AG20443 (cell line): ENCODE data around the gene SEC23B.
"Not testable (repeated sequence)": the region's sequence is repeated elsewhere in the genome, so short reads cannot be mapped to it uniquely, and the experiment has no call there.

Experiments used
- DNase-seq: peaks from one replicate; pipeline ENCODE4 v3.0.0; 2012; ENCODE audit warnings: low spot score, mixed read lengths

SEC23B gene

DNA sequence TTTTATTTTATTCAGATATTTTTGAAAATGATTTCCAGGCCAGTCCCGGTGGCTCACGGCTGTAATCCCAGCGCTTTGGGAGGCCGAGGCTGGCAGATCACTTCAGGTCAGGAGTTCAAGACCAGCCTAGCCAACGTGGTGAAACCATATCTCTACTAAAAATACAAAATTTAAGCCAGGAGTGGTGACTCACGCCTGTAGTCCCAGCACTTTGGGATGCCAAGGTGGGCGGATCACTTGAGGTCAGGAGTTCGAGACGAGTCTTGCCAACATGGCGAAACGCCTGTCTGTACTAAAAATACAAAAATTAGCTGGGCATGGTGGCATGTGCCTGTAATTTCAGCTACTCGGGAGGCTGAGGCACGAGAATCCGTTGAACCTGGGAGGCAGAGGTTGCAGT lies 19.0 kb downstream of the SEC23B start:
- not testable (repeated sequence) for DNase-seq

DNA sequence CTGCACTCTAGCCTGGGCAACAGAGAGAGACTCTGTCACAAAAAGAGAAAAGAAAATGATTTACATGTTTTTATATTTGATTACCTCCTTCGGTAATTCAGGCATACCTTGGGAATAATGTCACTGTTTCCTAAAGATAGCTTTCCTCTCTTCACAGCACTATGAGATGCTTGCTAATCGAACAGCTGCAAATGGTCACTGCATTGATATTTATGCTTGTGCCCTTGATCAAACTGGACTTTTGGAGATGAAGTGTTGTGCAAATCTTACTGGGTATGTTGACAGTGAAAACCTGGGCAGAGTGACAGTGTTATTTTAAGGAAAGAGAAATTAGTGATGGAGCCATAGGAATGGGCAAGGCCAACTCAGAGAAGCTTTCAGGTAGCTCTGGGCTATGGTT lies 19.6 kb downstream of the SEC23B start:
- DNase-seq, result no peak

DNA sequence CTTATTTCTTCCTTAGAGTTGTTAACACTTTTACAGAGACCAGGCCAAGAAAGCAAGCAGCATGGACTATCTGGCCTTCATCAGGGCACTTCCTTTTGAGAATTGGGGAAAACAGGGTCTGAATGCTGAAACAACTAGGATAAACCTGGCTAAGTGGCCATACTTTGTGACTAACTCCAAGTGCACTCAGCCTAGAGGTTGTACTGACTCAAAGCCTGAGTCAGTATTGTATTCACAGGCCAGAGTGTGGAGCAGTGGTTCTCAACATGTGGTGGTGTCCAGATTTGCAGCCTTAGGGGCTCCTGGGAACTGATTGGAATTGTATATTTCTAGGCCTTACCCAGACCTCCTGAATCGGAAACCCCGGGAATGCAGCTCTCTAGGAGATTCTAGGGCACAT lies 20.1 kb downstream of the SEC23B start:
- DNase-seq, result peak; percentile 75

DNA sequence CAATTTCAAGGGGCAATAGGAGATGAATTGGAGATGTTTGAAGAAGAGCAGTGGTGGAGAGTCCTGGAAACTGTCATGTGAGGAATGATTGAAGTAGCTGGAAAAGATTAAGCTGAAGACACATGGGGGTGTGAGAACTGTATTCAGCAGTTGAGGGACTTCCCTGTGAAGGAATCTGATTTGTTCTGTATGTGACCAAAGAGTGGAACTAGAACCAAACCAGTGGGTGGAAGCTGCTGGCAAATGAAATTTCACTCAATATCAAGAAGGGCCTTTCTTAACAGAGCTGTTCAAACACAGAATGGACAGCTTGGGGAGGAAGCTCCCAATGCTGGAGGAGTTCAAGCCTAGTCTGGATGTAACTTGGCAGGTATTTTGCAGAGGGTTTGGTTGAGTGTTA lies 21.3 kb downstream of the SEC23B start:
- no peak for DNase-seq

DNA sequence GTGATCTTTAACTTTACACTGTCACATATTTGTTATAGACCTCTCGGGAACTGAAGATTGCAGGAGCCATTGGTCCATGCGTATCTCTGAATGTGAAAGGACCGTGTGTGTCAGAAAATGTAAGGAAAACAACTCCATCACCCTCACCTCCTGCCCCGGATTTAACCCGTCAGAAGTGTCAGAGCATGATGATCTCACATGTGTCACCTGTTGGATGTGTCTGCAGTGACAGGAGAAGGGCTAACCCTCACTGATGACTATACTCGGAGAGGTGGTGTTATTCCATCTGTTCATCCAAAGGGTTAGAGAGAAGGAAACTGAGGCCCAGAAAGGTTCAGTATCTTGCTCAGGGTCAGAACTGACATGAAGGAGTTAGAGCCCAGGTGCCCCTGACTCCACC lies 24.9 kb downstream of the SEC23B start:
- DNase-seq, result no peak

DNA sequence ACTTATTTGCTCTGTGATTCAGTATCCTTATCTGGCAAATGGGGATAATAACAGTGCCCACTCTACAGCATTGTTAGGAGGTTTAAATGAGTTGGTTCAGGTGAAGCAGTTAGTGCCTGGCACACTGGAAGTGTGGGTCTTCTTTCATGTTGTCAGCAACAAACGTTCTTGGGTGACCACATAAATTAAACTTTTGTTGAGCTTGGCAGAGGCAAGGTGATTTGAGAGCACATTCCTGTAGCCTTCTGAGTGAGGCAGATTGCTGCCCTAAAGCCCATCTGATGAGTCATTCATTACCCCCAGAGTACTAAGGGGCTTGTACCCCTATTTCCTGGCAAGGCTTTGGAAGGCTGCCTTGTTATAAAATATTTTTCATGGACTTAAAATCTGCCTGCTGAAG lies 25.8 kb downstream of the SEC23B start:
- DNase-seq, result no peak

DNA sequence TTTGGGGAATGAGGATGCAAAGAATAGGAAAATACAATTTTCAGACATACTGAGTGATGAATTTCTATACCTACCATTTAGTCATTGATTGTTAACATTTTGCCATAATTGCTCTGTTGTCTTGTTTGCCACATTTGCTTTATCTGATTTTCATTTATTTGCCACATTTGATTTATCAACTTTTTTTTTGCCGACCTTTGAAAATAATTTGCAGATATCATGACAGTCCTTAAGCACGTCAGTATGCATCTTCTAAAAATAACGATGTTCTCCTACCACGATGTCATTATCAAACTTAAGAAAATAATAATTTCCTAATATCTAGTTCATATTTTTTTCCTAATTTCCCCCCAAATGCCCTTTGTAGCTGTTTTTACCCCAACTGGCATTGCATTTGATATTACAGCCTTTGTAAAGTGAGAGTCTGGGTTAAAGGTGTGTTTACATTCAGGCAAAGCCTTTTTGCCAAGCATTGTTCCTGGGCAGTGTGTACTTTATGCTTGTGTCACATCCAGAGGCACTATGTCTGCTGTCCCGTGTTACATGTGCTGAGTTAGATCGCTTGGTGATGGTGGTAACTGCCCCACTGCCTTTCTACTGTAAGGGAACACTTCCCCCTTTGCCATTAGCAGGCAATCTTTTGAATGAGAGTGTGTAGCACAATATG lies 26.4 kb downstream of the SEC23B start:
- DNase-seq, result no peak

DNA sequence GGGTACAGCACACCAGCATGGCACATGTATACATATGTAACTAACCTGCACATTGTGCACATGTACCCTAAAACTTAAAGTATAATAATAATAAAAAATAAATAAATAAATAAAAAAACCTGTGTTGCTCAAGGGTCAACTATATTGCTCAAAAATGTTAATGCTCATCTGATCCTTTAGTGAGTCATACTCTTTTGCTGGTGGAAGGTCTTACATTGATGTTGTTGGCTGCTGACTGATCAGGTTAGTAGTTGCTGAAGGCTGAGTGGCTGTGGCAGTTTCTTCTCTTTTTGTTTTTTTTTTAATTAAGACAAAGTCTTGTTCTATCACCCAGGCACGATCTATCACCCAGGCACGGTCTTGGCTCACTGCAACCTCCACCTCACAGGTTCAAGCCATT lies 29.9 kb downstream of the SEC23B start:
- DNase-seq, result no peak

DNA sequence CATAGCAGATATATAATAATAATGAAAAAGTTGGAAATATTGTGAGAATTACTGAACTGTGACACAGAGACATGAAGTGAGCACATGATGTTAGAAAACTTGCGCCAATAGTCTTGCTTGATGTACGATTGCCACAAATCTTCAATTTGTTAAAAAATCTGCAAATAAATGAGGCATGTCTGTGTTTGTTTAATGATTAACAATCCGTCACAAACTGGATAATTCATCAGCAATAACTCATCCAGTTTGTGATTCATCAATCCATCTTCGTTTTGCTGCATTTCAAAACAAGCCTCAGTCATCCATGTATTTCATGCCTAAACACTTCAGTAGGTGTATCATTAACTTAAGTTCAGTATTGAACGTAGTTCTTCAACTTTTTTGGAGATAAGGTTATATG lies 34.0 kb downstream of the SEC23B start:
- DNase-seq, result peak; percentile 3

DNA sequence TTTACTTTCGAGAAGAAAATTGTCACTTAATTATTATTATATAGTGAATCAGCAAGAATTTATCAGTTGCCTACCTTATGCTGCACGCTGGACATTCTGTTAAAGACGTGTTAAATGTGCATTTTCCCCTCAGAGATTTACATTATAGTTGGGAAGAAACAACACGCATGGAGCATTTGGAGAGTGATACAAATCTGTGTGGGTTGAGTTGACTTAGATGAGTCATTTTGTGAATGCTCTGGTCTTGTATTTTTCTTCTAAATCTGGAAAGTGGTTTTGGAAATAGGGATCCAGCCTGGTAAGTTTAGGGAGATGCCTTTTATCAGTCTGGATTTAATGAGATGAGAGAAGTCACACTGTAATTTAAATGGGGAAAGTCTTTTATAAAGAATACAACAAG lies 35.5 kb downstream of the SEC23B start:
- DNase-seq, result peak; percentile 3

DNA sequence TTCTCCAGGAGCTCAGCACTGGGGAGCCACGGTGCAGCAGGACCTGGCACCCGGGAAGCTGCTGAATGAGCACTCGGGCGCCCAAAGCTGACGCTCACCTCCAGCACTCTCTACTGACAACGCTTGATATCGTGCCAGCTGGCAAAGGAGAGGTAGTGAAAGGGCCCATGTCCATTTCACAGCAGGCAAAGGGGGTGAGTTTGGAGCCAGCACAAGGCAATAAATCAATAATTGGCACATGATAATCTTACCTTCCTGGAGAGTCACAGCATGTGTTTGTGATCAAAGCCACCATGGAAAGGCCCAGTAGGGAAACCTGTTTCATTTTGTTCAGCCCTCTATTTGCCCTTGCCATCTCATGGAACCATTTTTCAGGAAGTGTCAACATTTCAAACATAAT lies 36.2 kb downstream of the SEC23B start:
- peak; percentile 3 for DNase-seq

DNA sequence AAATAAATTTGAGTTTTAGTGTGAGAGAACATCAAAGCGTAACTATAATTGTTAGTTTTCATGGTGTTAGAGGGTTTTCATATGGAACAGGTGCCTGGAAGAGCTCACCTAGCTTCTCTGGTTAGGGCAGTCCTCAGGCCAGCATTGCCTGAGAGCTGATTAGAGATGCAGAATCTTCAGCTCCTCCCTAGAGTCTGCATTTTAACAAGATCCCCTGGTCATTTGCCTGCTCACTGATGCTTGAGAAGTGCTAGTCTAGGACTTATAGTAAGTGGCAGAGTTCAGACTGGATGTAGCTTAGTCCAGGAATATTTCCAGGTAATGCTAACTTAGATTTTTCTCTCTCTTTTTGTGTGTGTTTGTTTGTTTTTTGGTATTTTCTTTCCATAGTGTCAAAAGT lies 37.8 kb downstream of the SEC23B start:
- no peak for DNase-seq

DNA sequence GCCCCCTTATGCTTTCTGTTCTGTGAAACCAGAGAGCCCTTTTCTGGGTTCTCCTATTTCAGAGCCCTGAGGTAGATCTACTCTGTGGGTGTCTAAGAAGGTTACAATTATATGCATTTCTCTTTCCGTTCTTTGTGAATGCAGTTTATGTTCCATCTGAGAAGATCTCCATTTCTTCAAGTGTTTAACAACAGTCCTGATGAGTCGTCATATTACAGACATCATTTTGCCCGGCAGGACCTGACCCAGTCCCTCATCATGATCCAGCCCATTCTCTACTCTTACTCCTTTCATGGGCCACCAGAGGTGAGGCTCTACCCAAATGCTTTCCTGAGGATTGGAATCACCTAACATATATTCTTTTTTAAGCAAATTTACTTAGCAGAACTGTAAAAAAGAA lies 40.7 kb downstream of the SEC23B start:
- peak; percentile 4 for DNase-seq

DNA sequence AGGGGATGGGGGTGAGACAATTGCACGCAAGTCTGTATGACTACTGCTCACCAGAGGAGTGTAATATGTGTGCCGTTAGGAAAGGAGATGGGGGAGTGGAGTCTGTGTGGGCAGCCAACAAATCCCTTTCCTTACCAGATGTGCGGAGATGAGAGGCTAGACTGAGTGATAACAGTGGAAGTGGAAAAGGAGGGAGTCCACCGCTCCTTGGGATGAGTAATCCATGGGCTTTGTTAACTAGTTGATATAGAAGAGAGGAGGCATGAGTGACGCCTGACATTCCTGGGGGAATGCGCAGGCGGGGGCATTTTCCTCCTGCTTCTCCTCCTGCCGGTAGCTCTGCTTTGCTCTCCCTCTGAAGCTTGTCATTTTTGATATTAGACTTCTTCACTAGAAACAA lies 46.0 kb downstream of the SEC23B start:
- no peak for DNase-seq

DNA sequence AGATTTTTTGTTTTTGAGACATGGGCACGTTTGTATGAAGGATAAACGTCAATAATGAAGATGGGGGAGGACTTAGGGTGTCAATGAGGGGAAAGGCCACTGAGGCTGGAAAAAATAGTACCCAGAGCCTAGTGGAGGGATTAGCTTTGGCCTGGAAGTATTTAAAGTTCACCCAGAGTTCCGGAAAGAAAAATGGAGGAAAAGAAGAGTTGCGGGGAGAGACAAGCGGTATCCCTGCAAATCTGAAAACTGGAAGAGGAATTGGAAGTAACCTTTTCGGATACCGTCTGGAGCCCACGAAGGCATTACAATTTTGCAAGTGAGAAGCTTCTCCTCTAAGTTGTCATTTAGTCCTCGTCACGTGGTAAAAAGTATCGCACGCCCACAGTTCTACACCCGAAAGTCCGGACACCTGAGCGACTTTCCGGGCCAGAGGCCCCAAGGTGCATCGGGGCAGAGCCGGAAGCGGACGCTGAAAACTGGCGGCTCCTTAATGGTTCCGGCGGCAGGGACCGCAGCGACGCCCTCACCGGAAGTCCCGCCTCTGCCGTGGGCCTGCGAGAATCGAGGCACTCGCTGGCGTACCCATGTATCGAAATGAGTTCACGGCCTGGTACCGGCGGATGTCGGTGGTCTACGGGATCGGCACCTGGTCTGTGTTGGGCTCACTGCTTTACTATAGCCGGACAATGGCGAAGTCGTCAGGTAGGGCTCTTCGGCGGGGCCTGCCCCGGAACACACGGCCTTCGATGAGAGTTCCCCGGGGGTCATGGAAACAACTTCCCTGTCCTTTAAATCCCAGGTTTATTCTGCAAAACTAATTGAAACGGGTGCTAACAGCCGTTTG lies 59.4 kb downstream of the SEC23B start, which contains the start of gene SMIM26:
Gene SMIM26 (plus strand): TSS at position 541 of the 847 bp plus-strand sequence. CDS start 47 bp downstream, at position 588.
- peak; percentile 97 for DNase-seq

DNA sequence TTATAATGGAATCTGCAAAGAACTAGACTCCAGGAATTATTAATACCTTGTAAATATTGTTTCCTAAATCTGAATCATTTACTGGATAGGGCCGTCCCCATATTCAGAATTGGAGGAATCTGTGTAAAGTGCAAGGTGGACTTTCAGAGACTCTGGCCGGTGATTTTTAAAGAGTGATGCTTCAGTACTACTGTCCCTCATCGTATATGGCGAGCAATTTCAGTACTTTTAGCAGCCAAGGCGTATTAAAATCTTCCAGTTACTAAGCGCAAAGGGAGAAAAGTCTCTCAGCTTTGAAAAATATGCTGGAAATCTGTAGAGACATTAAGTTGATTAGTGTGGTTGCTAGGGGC lies 60.0 kb downstream of the SEC23B start:
- peak; percentile 35 for DNase-seq

DNA sequence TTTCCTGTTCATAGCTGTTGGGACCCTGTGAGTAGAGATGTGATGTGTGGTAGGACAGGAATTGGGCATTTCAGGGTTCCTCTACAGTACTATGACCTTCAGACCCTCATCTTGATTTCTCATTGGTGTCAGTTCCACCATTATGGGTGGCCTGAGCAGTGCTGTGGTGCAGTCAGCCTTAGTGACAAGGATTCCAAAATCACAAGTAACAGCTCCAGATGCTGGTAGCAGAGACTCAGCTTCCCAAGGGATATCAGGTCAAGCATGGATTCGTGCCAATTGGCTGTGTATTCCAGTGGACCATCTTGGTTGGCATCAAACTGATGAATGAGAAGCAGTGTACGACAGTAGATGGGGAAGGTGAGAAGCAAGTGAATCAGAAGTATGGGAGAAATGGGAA lies 63.3 kb downstream of the SEC23B start:
- no peak for DNase-seq

DNA sequence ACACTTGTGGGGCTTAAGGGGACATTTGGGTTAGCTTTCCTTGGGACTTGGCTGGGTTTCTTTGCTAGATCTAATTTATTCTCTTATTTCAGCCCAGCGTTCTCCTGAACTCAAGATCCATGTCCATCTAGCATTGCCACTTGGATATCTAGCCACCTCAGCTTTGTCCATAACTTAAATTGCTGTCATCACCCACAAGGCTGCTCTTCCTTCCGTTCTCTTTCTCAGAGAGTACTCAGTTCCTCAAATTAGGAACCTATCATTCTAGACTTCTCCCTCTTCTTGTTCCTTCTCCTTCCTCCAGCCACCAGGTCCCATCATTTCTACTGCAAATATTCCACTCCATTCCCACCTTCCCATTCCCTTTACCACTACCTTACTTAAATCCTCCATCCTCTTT lies 63.8 kb downstream of the SEC23B start:
- DNase-seq, result no peak

DNA sequence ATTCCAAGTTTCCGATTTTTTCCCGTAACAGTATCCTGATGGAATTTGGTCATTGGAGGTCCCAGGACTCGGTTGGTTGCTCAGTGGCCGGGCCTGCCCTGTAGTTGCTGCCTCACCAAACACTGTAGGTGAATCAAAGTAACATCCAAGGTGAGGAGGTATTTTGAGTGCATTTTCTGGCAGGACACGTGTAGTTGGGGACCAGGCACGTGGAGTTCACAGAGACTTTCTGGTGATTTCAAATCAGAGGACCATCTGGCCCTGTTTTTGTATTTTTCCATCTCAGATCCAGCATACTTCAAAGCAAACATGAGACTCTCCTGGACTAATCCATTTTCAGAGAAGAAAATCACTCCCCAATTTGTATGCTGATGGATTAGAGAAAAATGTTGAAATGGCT lies 70.2 kb downstream of the SEC23B start:
- no peak for DNase-seq

DNA sequence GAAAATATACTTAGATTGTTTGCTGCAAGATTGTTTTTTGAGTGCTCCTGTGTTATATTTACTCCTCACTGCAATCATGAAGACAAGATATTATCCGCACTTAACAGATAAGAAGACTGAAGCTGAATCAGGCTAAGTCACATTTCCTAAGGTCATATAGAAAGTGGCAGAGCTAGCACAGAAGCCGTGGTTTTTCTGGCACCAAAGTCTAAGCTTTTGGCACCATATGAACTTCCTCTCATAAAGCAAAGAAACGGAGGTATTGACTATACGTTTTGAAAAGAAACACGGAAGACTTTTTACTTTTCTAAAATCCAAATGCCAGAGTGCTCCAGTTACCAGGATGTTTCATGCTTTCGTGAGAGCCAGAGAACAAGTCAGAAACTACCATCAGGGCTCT lies 70.8 kb downstream of the SEC23B start:
- DNase-seq, result no peak

DNA sequence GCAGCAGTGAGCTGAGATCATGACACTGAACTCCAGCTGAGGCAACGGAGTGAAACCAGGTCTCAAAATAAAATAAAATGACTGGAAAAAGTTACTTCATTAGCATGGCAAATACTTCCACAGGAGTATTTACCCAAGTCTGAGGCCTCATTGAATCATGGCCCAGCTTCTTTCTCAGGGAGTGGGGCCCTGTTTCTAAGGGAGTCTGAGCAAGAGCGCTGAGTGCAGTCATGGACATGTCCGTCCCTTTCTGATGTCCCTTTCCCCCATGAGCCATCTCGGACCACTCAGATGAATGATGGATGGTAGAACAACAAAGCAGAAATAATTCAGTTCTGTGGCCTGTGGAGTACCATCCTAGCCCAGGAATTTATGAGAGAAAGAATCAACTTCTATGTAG lies 72.3 kb downstream of the SEC23B start:
- no peak for DNase-seq

DNA sequence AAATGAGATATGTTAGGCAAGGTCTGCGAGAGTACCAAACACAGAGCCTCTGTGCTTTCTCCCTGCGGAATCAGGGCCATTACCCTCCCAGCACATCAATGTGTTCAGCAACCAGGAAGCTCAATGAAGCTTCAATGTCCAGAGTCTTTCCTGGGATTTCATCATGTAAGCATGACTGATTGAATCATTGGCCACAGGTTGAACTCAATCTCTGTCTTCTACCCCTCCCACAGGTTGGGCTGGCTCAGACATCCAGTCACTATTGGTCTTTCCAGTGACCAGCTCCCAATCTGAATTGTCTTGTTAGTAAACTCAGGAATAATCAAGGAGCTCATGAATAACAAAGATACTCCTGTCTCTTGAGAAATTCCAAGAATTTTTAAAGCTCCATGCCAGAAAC lies 77.4 kb downstream of the SEC23B start:
- DNase-seq, result no peak

DNA sequence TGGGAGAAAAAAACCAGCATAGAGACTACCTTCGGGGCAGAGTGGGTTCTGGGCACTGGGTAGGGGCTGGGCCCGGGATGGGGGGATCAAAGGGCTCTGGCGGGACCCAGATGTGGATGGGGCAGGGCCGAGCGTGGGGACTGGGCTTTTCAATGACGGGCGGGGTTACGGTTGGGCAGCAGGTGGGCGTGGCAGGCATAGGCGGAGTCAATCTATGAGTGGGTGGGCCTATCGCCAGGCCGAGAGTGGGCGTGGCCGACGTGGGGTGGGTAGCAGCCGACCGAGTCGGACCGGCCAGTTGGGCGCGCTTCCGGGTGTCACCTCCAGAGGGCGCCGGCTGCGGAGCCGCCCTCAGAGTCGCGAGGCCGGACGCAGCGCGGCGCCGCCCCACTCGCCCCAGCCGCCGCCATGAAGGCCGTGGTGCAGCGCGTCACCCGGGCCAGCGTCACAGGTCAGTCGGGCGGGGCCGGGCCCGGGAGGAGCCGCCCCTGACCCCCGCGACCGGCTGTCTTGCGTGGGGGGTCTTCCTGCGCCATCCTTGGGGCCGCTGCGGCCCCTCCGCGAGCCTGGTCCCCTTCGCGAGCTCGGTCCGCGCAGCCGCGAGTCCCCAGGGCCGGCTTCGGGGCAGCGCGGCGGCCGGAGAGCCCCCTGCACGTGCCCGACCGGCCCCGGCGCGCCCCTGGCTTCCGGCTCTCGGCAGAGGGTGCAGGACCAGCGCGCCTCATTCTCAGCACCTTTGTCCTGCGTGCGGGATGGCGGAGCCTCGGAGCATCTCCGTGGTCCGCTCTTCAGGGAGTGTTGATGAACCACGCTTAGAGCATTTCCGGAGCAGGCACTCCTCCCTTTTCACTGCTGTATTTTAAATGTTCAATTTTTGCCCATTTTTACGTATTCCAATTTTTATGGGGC lies 80.2 kb downstream of the SEC23B start, which contains the start of gene DTD1:
Gene DTD1 (plus strand): TSS at position 390 of the 909 bp plus-strand sequence. CDS start 19 bp downstream, at position 409.
- peak; percentile 97 for DNase-seq
